NB4 (cell line): ENCODE results near the gene RDH8.

Source experiments
- MYC ChIP-seq: IDR thresholded peaks from 2 replicates; pipeline ENCODE4 v1.6.1; 2011; ENCODE audit warnings: low read depth, low read length
- POLR2A ChIP-seq: IDR thresholded peaks from 2 replicates; pipeline ENCODE4 v1.6.1; 2011; ENCODE audit warnings: mild to moderate bottlenecking; ENCODE audit not compliant: insufficient read length; ENCODE audit errors: extremely low read depth
- TF ChIP-seq, protein P1 (sequence below): IDR thresholded peaks from 2 replicates; pipeline ENCODE4 v1.6.1; 2011; ENCODE audit warnings: low read depth, low read length
- TF ChIP-seq, protein P2 (sequence below): IDR thresholded peaks from one replicate; pipeline ENCODE4 v1.5.1; 2012; ENCODE audit warnings: low read depth, low read length

- TF ChIP-seq, protein P1, sequence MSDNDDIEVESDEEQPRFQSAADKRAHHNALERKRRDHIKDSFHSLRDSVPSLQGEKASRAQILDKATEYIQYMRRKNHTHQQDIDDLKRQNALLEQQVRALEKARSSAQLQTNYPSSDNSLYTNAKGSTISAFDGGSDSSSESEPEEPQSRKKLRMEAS: no peak
- TF ChIP-seq POLR2A (no peak), MYC (no peak)
- TF ChIP-seq, protein P2, sequence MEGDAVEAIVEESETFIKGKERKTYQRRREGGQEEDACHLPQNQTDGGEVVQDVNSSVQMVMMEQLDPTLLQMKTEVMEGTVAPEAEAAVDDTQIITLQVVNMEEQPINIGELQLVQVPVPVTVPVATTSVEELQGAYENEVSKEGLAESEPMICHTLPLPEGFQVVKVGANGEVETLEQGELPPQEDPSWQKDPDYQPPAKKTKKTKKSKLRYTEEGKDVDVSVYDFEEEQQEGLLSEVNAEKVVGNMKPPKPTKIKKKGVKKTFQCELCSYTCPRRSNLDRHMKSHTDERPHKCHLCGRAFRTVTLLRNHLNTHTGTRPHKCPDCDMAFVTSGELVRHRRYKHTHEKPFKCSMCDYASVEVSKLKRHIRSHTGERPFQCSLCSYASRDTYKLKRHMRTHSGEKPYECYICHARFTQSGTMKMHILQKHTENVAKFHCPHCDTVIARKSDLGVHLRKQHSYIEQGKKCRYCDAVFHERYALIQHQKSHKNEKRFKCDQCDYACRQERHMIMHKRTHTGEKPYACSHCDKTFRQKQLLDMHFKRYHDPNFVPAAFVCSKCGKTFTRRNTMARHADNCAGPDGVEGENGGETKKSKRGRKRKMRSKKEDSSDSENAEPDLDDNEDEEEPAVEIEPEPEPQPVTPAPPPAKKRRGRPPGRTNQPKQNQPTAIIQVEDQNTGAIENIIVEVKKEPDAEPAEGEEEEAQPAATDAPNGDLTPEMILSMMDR: no peak
Observed at GRCh38 chr19:10070730-10071446, 57.6 kb downstream of the RDH8 start.
